Chondrocyte (in vitro differentiated cells): ENCODE measurements around the gene PLPP4. TPM values are rescaled to one million over a fixed set of nuclear protein-coding genes. Genes with fewer than 3 reads are reported as not detected.

Experiments
- DNase-seq: peaks from one replicate; pipeline ENCODE4 v3.0.0; 2021; ENCODE audit warnings: mixed read lengths, low spot score
- H3K27ac Mint-ChIP-seq: one replicate; pipeline ENCODE4 v1.8.0; 2021; ENCODE audit warnings: mild to moderate bottlenecking, moderate library complexity, mixed read lengths; ENCODE audit not compliant: unreplicated experiment
- H3K27me3 Mint-ChIP-seq: 2 replicates; pipeline ENCODE4 v1.8.0; 2021; ENCODE audit warnings: low read depth, mixed read lengths
- H3K36me3 Mint-ChIP-seq: 2 replicates; pipeline ENCODE4 v1.8.0; 2021; ENCODE audit warnings: low read depth, mixed read lengths
- H3K4me1 Mint-ChIP-seq: 2 replicates; pipeline ENCODE4 v1.8.0; 2021; ENCODE audit warnings: low read depth, mild to moderate bottlenecking, mixed read lengths
- H3K4me3 Mint-ChIP-seq: one replicate; pipeline ENCODE4 v1.8.0; 2021; ENCODE audit warnings: mild to moderate bottlenecking, moderate library complexity, mixed read lengths; ENCODE audit not compliant: unreplicated experiment
- H3K9me3 Mint-ChIP-seq: 2 replicates; pipeline ENCODE4 v1.8.0; 2021; ENCODE audit warnings: low read depth, mixed read lengths
- CTCF ChIP-seq: fragments of 200-600 bp; sonication (generic); IDR thresholded peaks from 2 replicates; pipeline ENCODE4 v1.5.0; 2021; ENCODE audit warnings: antibody characterized with exemption, mild to moderate bottlenecking, moderate library complexity
- total RNA-seq: library from RNA; stranded (reverse); gene quantifications from 3 replicates; pipeline ENCODE4 v1.2.1, GENCODE V29; 2021

Gene PLPP4
- total RNA-seq, 1 donor from 2014 or later: 3.0 TPM

- H3K36me3 Mint-ChIP-seq: no peaks in the 10 kb centered on the region
- no peak overlapping the region for H3K4me3 Mint-ChIP-seq
- TF ChIP-seq CTCF: no peak
- peaks cover 10% of the 10 kb centered on the region for H3K9me3 Mint-ChIP-seq
- no peak overlapping the region for H3K27ac Mint-ChIP-seq
- H3K4me1 Mint-ChIP-seq: no peaks in the 10 kb centered on the region
- no peak for DNase-seq
- H3K27me3 Mint-ChIP-seq: no peaks in the 10 kb centered on the region
These were observed 171.2 kb downstream of the PLPP4 start for GRCh38 chr10:120628197-120628596.

- no peak for DNase-seq
- no peak for TF ChIP-seq CTCF
- no peaks in the 10 kb centered on the region for H3K4me1 Mint-ChIP-seq
- H3K9me3 Mint-ChIP-seq: peaks cover 10% of the 10 kb centered on the region
- no peak overlapping the region for H3K27ac Mint-ChIP-seq
- H3K4me3 Mint-ChIP-seq: no peak overlapping the region
- H3K36me3 Mint-ChIP-seq: no peaks in the 10 kb centered on the region
- peaks cover 2% of the 10 kb centered on the region for H3K27me3 Mint-ChIP-seq
These were observed 173.2 kb downstream of the PLPP4 start for GRCh38 chr10:120630266-120630665.

DNA sequence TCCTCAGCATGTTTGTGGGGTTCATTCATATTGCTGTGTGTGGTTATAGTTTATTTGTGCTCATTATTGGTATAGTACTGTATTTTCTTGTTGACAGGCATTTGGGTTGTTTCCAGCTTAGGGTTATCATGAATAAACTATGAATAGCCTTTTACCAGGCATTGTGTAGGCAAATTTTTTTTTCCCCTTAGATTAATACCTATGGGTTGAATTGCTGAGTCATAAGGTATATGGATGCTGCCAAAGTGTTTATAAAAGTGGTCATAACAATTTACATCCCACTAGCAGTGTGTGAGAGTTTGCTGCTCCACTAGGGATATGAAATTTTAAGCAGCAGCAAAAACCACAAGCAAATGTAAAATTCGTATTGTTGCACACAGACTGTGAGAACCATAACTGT, 175.0 kb downstream of the PLPP4 start:
- no peak for TF ChIP-seq CTCF
- Mint-ChIP-seq H3K27ac (no peak overlapping the region), H3K9me3 (peaks cover 10% of the 10 kb centered on the region), H3K36me3 (no peaks in the 10 kb centered on the region), H3K4me1 (no peaks in the 10 kb centered on the region), H3K4me3 (no peak overlapping the region), H3K27me3 (peaks cover 5% of the 10 kb centered on the region)
- no peak for DNase-seq

GRCh38 chr10:120632942-120633341, 175.9 kb downstream of the PLPP4 start:
- no peak for DNase-seq
- Mint-ChIP-seq H3K4me3 (no peak overlapping the region), H3K36me3 (no peaks in the 10 kb centered on the region), H3K27ac (no peak overlapping the region), H3K9me3 (peaks cover 10% of the 10 kb centered on the region), H3K27me3 (peaks cover 5% of the 10 kb centered on the region), H3K4me1 (no peaks in the 10 kb centered on the region)
- TF ChIP-seq CTCF: no peak

DNA sequence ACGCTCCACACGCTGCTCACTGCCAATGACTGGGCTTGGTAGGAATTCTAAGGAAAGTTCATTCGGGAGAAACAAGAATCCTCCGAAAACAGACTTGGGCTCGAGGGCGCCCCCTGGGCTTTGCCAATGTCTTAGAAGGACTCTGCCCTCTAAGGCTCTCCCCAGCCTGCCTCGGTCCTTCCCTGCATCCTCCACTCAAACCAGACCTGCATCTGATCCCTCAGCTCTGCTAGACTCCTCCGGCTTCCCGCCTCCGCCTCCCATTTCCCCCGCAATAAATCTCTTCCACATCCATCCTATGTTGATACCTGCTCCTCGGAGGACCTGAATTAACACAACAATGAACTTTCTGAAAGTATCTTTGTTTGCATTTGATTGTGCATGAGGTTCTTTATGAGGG, 177.6 kb downstream of the PLPP4 start:
- H3K9me3 Mint-ChIP-seq: peaks cover 2% of the 10 kb centered on the region
- H3K4me1 Mint-ChIP-seq: no peaks in the 10 kb centered on the region
- no peak overlapping the region for H3K4me3 Mint-ChIP-seq
- TF ChIP-seq CTCF: peak; percentile 12
- no peaks in the 10 kb centered on the region for H3K36me3 Mint-ChIP-seq
- peaks cover 5% of the 10 kb centered on the region for H3K27me3 Mint-ChIP-seq
- no peak for DNase-seq
- H3K27ac Mint-ChIP-seq: no peak overlapping the region
